ENCODE results near the gene ADAMTS10.
A peak's percentile ranks its signal among the peaks of the same experiment; 100 is the strongest.
"Not testable (repeated sequence)": the region's sequence is repeated elsewhere in the genome, so short reads cannot be mapped to it uniquely, and the experiment has no call there.

The ADAMTS10 gene

DNA sequence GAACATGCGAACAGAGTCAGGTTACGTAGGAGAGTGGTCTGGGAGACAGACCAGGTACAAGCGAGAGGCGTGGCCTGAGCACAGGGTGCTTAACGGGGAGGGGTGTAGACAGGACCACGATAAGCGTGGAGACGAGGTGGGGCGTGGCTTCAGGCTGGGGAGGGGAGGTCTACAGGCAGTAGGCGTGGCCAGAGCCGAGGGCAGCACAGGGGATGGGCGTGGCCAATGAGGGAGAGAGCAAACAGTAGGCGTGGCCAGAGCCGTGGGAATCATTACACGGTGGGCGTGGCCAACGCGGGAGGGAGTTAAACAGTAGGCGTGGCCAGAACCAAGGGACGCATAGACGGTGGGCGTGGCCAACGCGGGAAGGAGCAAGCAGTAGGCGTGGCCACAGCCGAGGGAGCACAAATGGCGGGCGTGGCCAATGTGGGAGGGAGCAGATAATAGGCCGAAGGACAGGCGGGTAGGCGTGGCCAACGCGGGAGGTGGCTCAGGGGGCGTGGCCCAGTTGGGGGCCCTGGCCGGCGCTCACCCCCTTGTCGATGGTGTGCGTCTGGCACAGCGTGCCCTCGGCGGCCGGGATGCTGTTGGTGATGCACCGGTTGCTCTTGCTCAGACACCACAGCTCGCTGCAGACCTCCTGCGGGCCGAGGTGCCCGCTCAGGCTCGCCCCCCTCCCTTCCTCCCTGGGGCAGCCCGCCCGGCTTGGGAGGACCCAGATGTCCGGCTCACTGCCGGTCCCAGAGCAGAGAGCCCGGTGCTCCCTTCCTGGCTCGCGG, 18.1 kb downstream of the ADAMTS10 start:
- no peak for DNase-seq

- DNase-seq, result no peak
Measured at GRCh38 chr19:8589177-8589714, 21.3 kb downstream of the ADAMTS10 start.

- DNase-seq, result no peak
Measured at GRCh38 chr19:8585894-8586750, 24.4 kb downstream of the ADAMTS10 start.

- DNase-seq, result no peak
Measured at GRCh38 chr19:8584965-8585893, 25.3 kb downstream of the ADAMTS10 start.

GRCh38 chr19:8580710-8581281, 29.7 kb downstream of the ADAMTS10 start:
- peak; percentile 21 for DNase-seq

GRCh38 chr19:8578642-8579265, 31.8 kb downstream of the ADAMTS10 start:
- DNase-seq, result peak; percentile 60

GRCh38 chr19:8577741-8578140, 32.8 kb downstream of the ADAMTS10 start:
- DNase-seq, result no peak

DNA sequence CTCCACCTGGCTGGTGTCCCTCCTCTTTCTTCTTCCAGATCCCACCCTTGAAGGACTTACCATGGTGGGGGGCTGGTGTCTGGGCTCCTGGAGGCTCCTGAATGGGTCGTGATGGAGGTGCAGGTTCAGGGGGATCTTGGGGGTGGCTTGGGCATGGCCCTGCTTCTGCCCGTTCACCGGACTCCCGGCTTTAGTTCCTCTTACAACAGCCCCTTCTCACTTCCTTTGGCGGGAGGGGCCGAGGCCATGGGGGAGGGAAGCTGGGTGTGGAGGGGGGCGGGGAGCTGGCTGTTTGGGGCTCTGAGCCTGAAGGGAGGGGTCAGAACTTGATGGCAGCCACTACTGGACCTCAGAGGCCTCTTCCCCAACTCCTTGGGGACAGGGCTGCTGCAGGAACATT, 33.3 kb downstream of the ADAMTS10 start, which contains the start of gene MYO1F:
TSS of gene MYO1F (minus strand) at position 196 of the 400 bp plus-strand sequence. CDS start at position 63, 133 bp downstream.
- peak; percentile 47 for DNase-seq

- DNase-seq, result peak; percentile 77
Measured at GRCh38 chr19:8576273-8576993, 34.1 kb downstream of the ADAMTS10 start.

GRCh38 chr19:8575467-8575997, 35.0 kb downstream of the ADAMTS10 start:
- no peak for DNase-seq

DNA sequence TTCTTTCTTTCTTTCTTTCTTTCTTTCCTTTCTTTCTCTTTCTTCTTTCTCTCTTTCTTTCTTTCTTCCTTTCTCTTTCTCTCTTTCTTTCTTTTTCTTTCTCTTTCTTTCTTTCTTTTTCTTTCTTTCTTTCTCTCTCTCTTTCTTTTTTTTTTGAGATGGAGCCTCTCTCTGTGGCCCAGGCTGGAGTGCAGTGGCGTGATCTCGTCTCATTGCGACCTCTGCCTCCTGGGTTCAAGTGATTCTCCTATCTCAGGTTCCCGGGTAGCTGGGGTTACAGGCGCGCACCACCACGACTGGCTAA, 35.9 kb downstream of the ADAMTS10 start:
- DNase-seq, result not testable (repeated sequence)

- no peak for DNase-seq
Measured at GRCh38 chr19:8573316-8573715, 37.2 kb downstream of the ADAMTS10 start.

DNA sequence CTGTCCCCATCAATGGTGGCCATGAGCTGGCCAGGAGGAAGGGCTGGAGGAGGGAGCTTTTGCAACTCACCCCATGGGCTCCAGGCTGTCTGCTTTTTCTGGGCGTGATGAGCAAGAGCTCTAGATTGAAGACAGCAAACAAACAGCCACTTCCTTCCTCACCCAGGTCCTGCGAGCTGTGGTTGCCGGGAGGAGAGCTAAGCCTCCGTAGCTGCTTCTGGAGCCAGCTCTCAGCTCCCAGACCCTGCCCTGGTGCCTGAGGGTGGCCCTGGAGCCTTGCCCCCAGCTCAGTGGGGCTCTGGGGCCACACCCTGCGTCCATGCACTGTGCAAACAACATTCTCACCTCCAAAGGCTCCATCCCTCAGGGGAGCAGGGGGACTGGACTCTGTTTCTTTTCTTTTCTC, 39.5 kb downstream of the ADAMTS10 start:
- DNase-seq, result peak; percentile 89

DNA sequence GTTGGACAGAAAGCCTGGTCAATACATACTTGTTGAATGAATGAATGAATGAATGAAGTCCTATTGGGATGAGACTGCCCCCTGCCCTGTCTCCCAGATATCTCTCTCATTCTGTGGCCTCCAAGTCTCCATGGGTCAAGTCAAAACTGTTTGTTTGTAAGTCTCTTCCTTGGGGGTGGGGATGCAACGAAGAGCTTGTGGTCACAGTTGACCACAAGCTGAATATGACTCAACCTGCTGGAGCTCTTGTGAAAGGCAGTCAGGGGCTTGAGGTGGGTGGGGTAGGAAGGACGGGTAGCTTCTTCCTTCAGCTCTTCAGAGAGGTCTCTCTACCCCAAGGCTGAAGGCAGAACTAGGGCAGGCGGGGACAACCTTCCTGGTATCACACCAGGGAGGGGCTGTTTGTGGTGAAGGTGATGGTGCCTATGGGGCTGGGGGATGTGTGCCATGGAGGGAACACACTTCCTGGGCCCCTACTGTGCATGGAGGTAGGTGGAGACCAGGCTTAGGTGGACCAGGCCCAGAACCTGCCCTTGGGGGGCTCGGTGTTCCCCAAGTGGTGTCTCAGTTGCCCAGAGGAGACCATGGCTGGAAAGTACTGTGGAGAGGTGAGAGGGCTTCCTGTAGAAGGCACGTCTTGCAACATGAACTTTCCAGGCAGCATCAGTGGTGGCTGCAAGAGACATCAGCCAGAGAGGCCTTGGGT, 41.3 kb downstream of the ADAMTS10 start:
- peak; percentile 98 for DNase-seq

GRCh38 chr19:8567522-8568172, 42.9 kb downstream of the ADAMTS10 start:
- peak; percentile 8 for DNase-seq

DNA sequence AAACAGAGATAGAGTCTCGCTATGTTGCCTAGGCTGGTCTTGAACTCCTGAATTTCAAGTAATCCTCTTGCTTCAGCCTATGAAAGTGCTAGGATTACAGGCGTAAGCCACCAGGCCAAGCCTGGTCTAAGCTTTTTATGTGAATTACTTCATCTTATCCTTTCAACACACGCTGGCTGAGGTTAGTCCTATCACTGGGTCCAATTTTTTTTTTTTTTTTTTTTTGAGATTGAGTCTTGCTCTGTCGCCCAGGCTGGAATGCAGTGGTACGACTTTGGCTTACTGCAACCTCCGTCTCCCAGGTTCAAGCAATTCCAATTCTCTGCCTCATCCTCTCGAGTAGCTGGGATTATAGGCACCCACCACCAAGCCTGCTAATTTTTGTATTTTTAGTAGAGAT, 43.7 kb downstream of the ADAMTS10 start:
- peak; percentile 56 for DNase-seq

- not testable (repeated sequence) for DNase-seq
Measured at GRCh38 chr19:8564866-8565265, 45.6 kb downstream of the ADAMTS10 start.

GRCh38 chr19:8561075-8561764, 49.3 kb downstream of the ADAMTS10 start:
- no peak for DNase-seq

GRCh38 chr19:8558325-8558724, 52.2 kb downstream of the ADAMTS10 start:
- no peak for DNase-seq
